IPS-15b (cell line): ENCODE data around the gene PTPRN2.
"Not testable (repeated sequence)": the region's sequence is repeated elsewhere in the genome, so short reads cannot be mapped to it uniquely, and the experiment has no call there.

Experiments used
- H3K27me3 ChIP-seq: one replicate; pipeline ENCODE4 v1.6.1; 2013; ENCODE audit warnings: low read length; ENCODE audit not compliant: control insufficient read depth, insufficient read depth
- H3K36me3 ChIP-seq: one replicate; pipeline ENCODE4 v1.6.1; 2013; ENCODE audit warnings: low read length; ENCODE audit not compliant: control insufficient read depth, insufficient read depth
- H3K4me1 ChIP-seq: one replicate; pipeline ENCODE4 v1.6.1; 2013; ENCODE audit warnings: mild to moderate bottlenecking, low read length; ENCODE audit not compliant: control insufficient read depth, insufficient read depth
- H3K4me3 ChIP-seq: one replicate; pipeline ENCODE4 v1.5.1; 2013; ENCODE audit warnings: low read depth, low read length
- H3K9ac ChIP-seq: one replicate; pipeline ENCODE4 v1.6.1; 2013; ENCODE audit warnings: low read depth, mild to moderate bottlenecking, low read length
- H3K9me3 ChIP-seq: one replicate; pipeline ENCODE4 v1.6.1; 2013; ENCODE audit warnings: mild to moderate bottlenecking, low read length; ENCODE audit not compliant: control insufficient read depth, insufficient read depth

Gene PTPRN2

GRCh38 chr7:157572622-157573021 lies 1015.0 kb downstream of the PTPRN2 start:
- Histone ChIP-seq H3K4me1 (no peaks in the 10 kb centered on the region), H3K9ac (no peak overlapping the region), H3K27me3 (no peaks in the 10 kb centered on the region), H3K4me3 (no peak overlapping the region), H3K9me3 (no peaks in the 10 kb centered on the region), H3K36me3 (no peaks in the 10 kb centered on the region)

GRCh38 chr7:157570531-157571200 lies 1017.0 kb downstream of the PTPRN2 start:
- H3K9ac ChIP-seq = no peak overlapping the region
- no peaks in the 10 kb centered on the region for H3K9me3 ChIP-seq
- no peaks in the 10 kb centered on the region for H3K4me1 ChIP-seq
- H3K27me3 ChIP-seq = no peaks in the 10 kb centered on the region
- peaks cover 2% of the 10 kb centered on the region for H3K36me3 ChIP-seq
- no peak overlapping the region for H3K4me3 ChIP-seq

- Histone ChIP-seq H3K9ac (no peak overlapping the region), H3K9me3 (no peaks in the 10 kb centered on the region), H3K27me3 (no peaks in the 10 kb centered on the region), H3K4me1 (no peaks in the 10 kb centered on the region), H3K4me3 (no peak overlapping the region), H3K36me3 (peaks cover 2% of the 10 kb centered on the region)
Measured at GRCh38 chr7:157569967-157570366, 1017.7 kb downstream of the PTPRN2 start.

- H3K4me1 ChIP-seq = no peaks in the 10 kb centered on the region
- peak overlapping the region; percentile 35 for H3K4me3 ChIP-seq
- H3K9me3 ChIP-seq = no peaks in the 10 kb centered on the region
- H3K36me3 ChIP-seq = peaks cover 2% of the 10 kb centered on the region
- H3K9ac ChIP-seq = no peak overlapping the region
- H3K27me3 ChIP-seq = no peaks in the 10 kb centered on the region
Measured at GRCh38 chr7:157568770-157569584, 1018.6 kb downstream of the PTPRN2 start.

GRCh38 chr7:157568106-157568769 lies 1019.4 kb downstream of the PTPRN2 start:
- Histone ChIP-seq H3K27me3 (no peaks in the 10 kb centered on the region), H3K4me1 (no peaks in the 10 kb centered on the region), H3K9ac (no peak overlapping the region), H3K9me3 (no peaks in the 10 kb centered on the region), H3K36me3 (peaks cover 2% of the 10 kb centered on the region), H3K4me3 (peak overlapping the region; percentile 35)

- Histone ChIP-seq H3K4me1 (no peaks in the 10 kb centered on the region), H3K27me3 (no peaks in the 10 kb centered on the region), H3K36me3 (peaks cover 2% of the 10 kb centered on the region), H3K9ac (no peak overlapping the region), H3K4me3 (no peak overlapping the region), H3K9me3 (no peaks in the 10 kb centered on the region)
Measured at GRCh38 chr7:157567666-157568065, 1020.0 kb downstream of the PTPRN2 start.

- H3K9ac ChIP-seq = no peak overlapping the region
- no peaks in the 10 kb centered on the region for H3K9me3 ChIP-seq
- H3K27me3 ChIP-seq = no peaks in the 10 kb centered on the region
- H3K4me1 ChIP-seq = no peaks in the 10 kb centered on the region
- no peak overlapping the region for H3K4me3 ChIP-seq
- H3K36me3 ChIP-seq = peaks cover 2% of the 10 kb centered on the region
Measured at GRCh38 chr7:157566631-157567006, 1021.0 kb downstream of the PTPRN2 start.

GRCh38 chr7:157565981-157566630 lies 1021.5 kb downstream of the PTPRN2 start:
- Histone ChIP-seq H3K36me3 (peaks cover 2% of the 10 kb centered on the region), H3K9me3 (no peaks in the 10 kb centered on the region), H3K27me3 (no peaks in the 10 kb centered on the region), H3K9ac (no peak overlapping the region), H3K4me1 (no peaks in the 10 kb centered on the region), H3K4me3 (no peak overlapping the region)

GRCh38 chr7:157565201-157565626 lies 1022.4 kb downstream of the PTPRN2 start:
- H3K9me3 ChIP-seq = no peaks in the 10 kb centered on the region
- no peaks in the 10 kb centered on the region for H3K27me3 ChIP-seq
- no peaks in the 10 kb centered on the region for H3K4me1 ChIP-seq
- H3K9ac ChIP-seq = no peak overlapping the region
- H3K4me3 ChIP-seq = no peak overlapping the region
- peaks cover 2% of the 10 kb centered on the region for H3K36me3 ChIP-seq

GRCh38 chr7:157564517-157565177 lies 1023.0 kb downstream of the PTPRN2 start:
- Histone ChIP-seq H3K27me3 (no peaks in the 10 kb centered on the region), H3K4me1 (no peaks in the 10 kb centered on the region), H3K9me3 (no peaks in the 10 kb centered on the region), H3K4me3 (no peak overlapping the region), H3K9ac (no peak overlapping the region), H3K36me3 (peaks cover 2% of the 10 kb centered on the region)

GRCh38 chr7:157563467-157564135 lies 1024.0 kb downstream of the PTPRN2 start:
- H3K4me3 ChIP-seq, H3K9ac ChIP-seq, H3K4me1 ChIP-seq, H3K9me3 ChIP-seq, H3K27me3 ChIP-seq, H3K36me3 ChIP-seq: not testable (repeated sequence)
